Measurements from ENCODE around the gene MED12. TPM values are rescaled to one million over a fixed set of nuclear protein-coding genes. Genes with fewer than 3 reads are reported as not detected.

Gene MED12
- total RNA-seq, 2 experiments from 2014 or later: 49.2 to 52.0 TPM

GRCh38 chrX:71160475-71160874, 42.1 kb downstream of the MED12 start:
- no peaks in the 10 kb centered on the region for H3K27me3 Mint-ChIP-seq
- no peak for TF ChIP-seq CTCF (IDR thresholded peaks at IDR 0.05)
- no peaks in the 10 kb centered on the region for H3K9me3 Mint-ChIP-seq
- POLR2A ChIA-PET: no interaction called here
- DNase-seq: no peak
- peaks cover 3% of the 10 kb centered on the region for H3K4me1 Mint-ChIP-seq (ENCODE audit: low read depth)
- H3K36me3 Mint-ChIP-seq (ENCODE audit: low read depth): peaks cover 1% of the 10 kb centered on the region
- H3K4me3 Mint-ChIP-seq: no peak overlapping the region
- intact Hi-C loops (cut with micrococcal nuclease): no loop called here
- no peak overlapping the region for H3K27ac Mint-ChIP-seq
- no peak for ATAC-seq
- CTCF ChIA-PET: no interaction called here

GRCh38 chrX:71162981-71163380, 44.6 kb downstream of the MED12 start:
- no peak for DNase-seq
- ChIA-PET POLR2A (interaction anchor here (0.6 kb wide), 1 partner anchor 18 kb away, joined by 4 read pairs; no protein-coding TSS in a partner anchor), CTCF (interaction anchor here (1.7 kb wide), 1 partner anchor 34 kb away, joined by 4 read pairs; no protein-coding TSS in a partner anchor)

GRCh38 chrX:71164071-71164470, 45.7 kb downstream of the MED12 start:
- intact Hi-C loops (cut with micrococcal nuclease): no loop called here
- POLR2A ChIA-PET: no interaction called here
- no peak for DNase-seq
- peaks cover 3% of the 10 kb centered on the region for H3K4me1 Mint-ChIP-seq (ENCODE audit: low read depth)
- no peak overlapping the region for H3K27ac Mint-ChIP-seq
- CTCF ChIA-PET: interaction anchor here (1.1 kb wide), 1 partner anchor 16 kb away, joined by 3 read pairs; no protein-coding TSS in a partner anchor
- ATAC-seq: no peak
- no peak for TF ChIP-seq CTCF (IDR thresholded peaks at IDR 0.05)
- H3K9me3 Mint-ChIP-seq: no peaks in the 10 kb centered on the region
- H3K36me3 Mint-ChIP-seq (ENCODE audit: low read depth): peaks cover 1% of the 10 kb centered on the region
- no peak overlapping the region for H3K4me3 Mint-ChIP-seq
- H3K27me3 Mint-ChIP-seq: no peaks in the 10 kb centered on the region

More at GRCh38 chrX:71162981-71163380, 44.6 kb downstream of the MED12 start:
- Mint-ChIP-seq H3K4me3 (no peak overlapping the region), H3K9me3 (no peaks in the 10 kb centered on the region), H3K27ac (no peak overlapping the region), H3K4me1 (ENCODE audit: low read depth) (peaks cover 3% of the 10 kb centered on the region), H3K36me3 (ENCODE audit: low read depth) (peaks cover 1% of the 10 kb centered on the region), H3K27me3 (no peaks in the 10 kb centered on the region)
- ATAC-seq: no peak
- TF ChIP-seq CTCF (IDR thresholded peaks at IDR 0.05): no peak
- intact Hi-C loops (cut with micrococcal nuclease): no loop called here

GRCh38 chrX:71166461-71166860, 48.1 kb downstream of the MED12 start:
- ATAC-seq (no peak), DNase-seq (no peak)
- Mint-ChIP-seq H3K9me3 (no peaks in the 10 kb centered on the region), H3K27ac (no peak overlapping the region), H3K27me3 (no peaks in the 10 kb centered on the region), H3K4me3 (no peak overlapping the region), H3K4me1 (ENCODE audit: low read depth) (peaks cover 2% of the 10 kb centered on the region), H3K36me3 (ENCODE audit: low read depth) (peaks cover 1% of the 10 kb centered on the region)
- TF ChIP-seq CTCF (IDR thresholded peaks at IDR 0.05): no peak
- CTCF ChIA-PET: no interaction called here
- intact Hi-C loops (cut with micrococcal nuclease): no loop called here
- POLR2A ChIA-PET: no interaction called here

- intact Hi-C loops (cut with micrococcal nuclease): no loop called here
- Mint-ChIP-seq H3K4me3 (no peak overlapping the region), H3K27me3 (no peaks in the 10 kb centered on the region), H3K36me3 (ENCODE audit: low read depth) (peaks cover 1% of the 10 kb centered on the region), H3K9me3 (no peaks in the 10 kb centered on the region), H3K4me1 (ENCODE audit: low read depth) (peaks cover 2% of the 10 kb centered on the region), H3K27ac (no peak overlapping the region)
- ChIA-PET CTCF (no interaction called here), POLR2A (no interaction called here)
- TF ChIP-seq CTCF (IDR thresholded peaks at IDR 0.05): no peak
- ATAC-seq (no peak), DNase-seq (no peak)
Observed at GRCh38 chrX:71167031-71167781, 48.8 kb downstream of the MED12 start.
